ENCODE results near the gene SERTM2. TPM values are rescaled to one million over a fixed set of nuclear protein-coding genes. Genes with fewer than 3 reads are reported as not detected.

The SERTM2 gene
- total and polyA plus RNA-seq, 2 experiments from 2014 or later = 0.27 to 0.59 TPM

- ATAC-seq = no peak
- no peak overlapping the region for H3K27ac Mint-ChIP-seq
Observed at GRCh38 chrX:111467896-111468295, 43.5 kb upstream of the SERTM2 start.

More at GRCh38 chrX:111467896-111468295, 43.5 kb upstream of the SERTM2 start:
- Histone ChIP-seq H3K4me2 (no peak overlapping the region), H3K79me2 (replicated peaks; ENCODE audit: insufficient read depth) (no peaks in the 10 kb centered on the region), H3F3A (replicated peaks; ENCODE audit: low read depth) (no peaks in the 10 kb centered on the region), H3K9me2 (ENCODE audit: insufficient read depth) (no peaks in the 10 kb centered on the region), H4K20me1 (replicated peaks; ENCODE audit: insufficient read depth) (no peaks in the 10 kb centered on the region), H3K27ac (ENCODE audit: low read depth) (no peak overlapping the region), H3K36me3 (ENCODE audit: insufficient read depth) (no peaks in the 10 kb centered on the region), H2AFZ (no peak overlapping the region), H3K27me3 (ENCODE audit: insufficient read depth) (no peaks in the 10 kb centered on the region), H3K4me3 (no peak overlapping the region), H3K4me1 (ENCODE audit: insufficient read depth) (peaks cover 8% of the 10 kb centered on the region; the same call in 1 of the 2 replicates)
- H3K4me3 Mint-ChIP-seq = no peak overlapping the region
- DNase-seq (ENCODE audit: low spot score) = no peak
- peaks cover 16% of the 10 kb centered on the region for H3K4me1 Mint-ChIP-seq
- peaks cover 9% of the 10 kb centered on the region; the same call in 1 of the 3 replicates for H3K9me3 Mint-ChIP-seq
- peaks cover 4% of the 10 kb centered on the region; the same call in 2 of the 3 replicates for H3K36me3 Mint-ChIP-seq (ENCODE audit: low read depth)
- H3K27me3 Mint-ChIP-seq (ENCODE audit: insufficient read depth, low read depth, poor library complexity) = no peaks in the 10 kb centered on the region
- TF ChIP-seq ETS1 (IDR thresholded peaks at IDR 0.05) = no peak
- TF ChIP-seq, protein P1, sequence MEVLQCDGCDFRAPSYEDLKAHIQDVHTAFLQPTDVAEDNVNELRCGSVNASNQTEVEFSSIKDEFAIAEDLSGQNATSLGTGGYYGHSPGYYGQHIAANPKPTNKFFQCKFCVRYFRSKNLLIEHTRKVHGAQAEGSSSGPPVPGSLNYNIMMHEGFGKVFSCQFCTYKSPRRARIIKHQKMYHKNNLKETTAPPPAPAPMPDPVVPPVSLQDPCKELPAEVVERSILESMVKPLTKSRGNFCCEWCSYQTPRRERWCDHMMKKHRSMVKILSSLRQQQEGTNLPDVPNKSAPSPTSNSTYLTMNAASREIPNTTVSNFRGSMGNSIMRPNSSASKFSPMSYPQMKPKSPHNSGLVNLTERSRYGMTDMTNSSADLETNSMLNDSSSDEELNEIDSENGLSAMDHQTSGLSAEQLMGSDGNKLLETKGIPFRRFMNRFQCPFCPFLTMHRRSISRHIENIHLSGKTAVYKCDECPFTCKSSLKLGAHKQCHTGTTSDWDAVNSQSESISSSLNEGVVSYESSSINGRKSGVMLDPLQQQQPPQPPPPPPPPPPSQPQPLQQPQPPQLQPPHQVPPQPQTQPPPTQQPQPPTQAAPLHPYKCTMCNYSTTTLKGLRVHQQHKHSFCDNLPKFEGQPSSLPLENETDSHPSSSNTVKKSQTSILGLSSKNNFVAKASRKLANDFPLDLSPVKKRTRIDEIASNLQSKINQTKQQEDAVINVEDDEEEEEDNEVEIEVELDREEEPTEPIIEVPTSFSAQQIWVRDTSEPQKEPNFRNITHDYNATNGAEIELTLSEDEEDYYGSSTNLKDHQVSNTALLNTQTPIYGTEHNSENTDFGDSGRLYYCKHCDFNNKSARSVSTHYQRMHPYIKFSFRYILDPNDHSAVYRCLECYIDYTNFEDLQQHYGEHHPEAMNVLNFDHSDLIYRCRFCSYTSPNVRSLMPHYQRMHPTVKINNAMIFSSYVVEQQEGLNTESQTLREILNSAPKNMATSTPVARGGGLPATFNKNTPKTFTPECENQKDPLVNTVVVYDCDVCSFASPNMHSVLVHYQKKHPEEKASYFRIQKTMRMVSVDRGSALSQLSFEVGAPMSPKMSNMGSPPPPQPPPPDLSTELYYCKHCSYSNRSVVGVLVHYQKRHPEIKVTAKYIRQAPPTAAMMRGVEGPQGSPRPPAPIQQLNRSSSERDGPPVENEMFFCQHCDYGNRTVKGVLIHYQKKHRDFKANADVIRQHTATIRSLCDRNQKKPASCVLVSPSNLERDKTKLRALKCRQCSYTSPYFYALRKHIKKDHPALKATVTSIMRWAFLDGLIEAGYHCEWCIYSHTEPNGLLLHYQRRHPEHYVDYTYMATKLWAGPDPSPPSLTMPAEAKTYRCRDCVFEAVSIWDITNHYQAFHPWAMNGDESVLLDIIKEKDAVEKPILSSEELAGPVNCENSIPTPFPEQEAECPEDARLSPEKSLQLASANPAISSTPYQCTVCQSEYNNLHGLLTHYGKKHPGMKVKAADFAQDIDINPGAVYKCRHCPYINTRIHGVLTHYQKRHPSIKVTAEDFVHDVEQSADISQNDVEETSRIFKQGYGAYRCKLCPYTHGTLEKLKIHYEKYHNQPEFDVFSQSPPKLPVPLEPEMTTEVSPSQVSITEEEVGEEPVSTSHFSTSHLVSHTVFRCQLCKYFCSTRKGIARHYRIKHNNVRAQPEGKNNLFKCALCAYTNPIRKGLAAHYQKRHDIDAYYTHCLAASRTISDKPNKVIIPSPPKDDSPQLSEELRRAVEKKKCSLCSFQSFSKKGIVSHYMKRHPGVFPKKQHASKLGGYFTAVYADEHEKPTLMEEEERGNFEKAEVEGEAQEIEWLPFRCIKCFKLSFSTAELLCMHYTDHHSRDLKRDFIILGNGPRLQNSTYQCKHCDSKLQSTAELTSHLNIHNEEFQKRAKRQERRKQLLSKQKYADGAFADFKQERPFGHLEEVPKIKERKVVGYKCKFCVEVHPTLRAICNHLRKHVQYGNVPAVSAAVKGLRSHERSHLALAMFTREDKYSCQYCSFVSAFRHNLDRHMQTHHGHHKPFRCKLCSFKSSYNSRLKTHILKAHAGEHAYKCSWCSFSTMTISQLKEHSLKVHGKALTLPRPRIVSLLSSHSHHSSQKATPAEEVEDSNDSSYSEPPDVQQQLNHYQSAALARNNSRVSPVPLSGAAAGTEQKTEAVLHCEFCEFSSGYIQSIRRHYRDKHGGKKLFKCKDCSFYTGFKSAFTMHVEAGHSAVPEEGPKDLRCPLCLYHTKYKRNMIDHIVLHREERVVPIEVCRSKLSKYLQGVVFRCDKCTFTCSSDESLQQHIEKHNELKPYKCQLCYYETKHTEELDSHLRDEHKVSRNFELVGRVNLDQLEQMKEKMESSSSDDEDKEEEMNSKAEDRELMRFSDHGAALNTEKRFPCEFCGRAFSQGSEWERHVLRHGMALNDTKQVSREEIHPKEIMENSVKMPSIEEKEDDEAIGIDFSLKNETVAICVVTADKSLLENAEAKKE (CRISPR knock-in tag; IDR thresholded peaks at IDR 0.05) = no peak
- TF ChIP-seq CREB1 (CRISPR knock-in tag; IDR thresholded peaks at IDR 0.05; ENCODE audit: low read depth) = no peak
- TF ChIP-seq CTCF (conservative IDR thresholded peaks at IDR 0.05; ENCODE audit: low read depth in 2 of 2) = no peak
- no peak for TF ChIP-seq NANOG (IDR thresholded peaks at IDR 0.05; ENCODE audit: borderline replicate concordance)
- TF ChIP-seq REST (IDR thresholded peaks at IDR 0.05; ENCODE audit: unreplicated experiment) = no peak
- no peak for TF ChIP-seq POLR2AphosphoS5 (IDR thresholded peaks at IDR 0.05; ENCODE audit: low read depth)
- TF ChIP-seq EZH2 (IDR thresholded peaks at IDR 0.05; ENCODE audit: low read depth, unreplicated experiment) = no peak
- no peak for TF ChIP-seq STAT1 (IDR thresholded peaks at IDR 0.05; ENCODE audit: unreplicated experiment)

Measured in GM23338 (cell line).